GM23338 (cell line): ENCODE measurements around the gene KLK5.

Experiments
- CTCF ChIP-seq, 2 experiments: fragments of 200-600 bp in 1 of 2; sonication (generic) in 1 of 2; conservative IDR thresholded peaks; 2 replicates each; pipeline versions ENCODE4 v1.5.1 to v1.6.1; 2016 to 2017; ENCODE audit warnings: antibody characterized with exemption in 2 of 2, low read depth in 2 of 2, mild to moderate bottlenecking in 2 of 2, moderate library complexity in 1 of 2
- ETS1 ChIP-seq: IDR thresholded peaks from 2 replicates; pipeline ENCODE4 v1.6.1; 2016; ENCODE audit warnings: antibody characterized with exemption
- POLR2AphosphoS5 ChIP-seq: IDR thresholded peaks from 2 replicates; pipeline ENCODE4 v1.6.1; 2016; ENCODE audit warnings: antibody characterized with exemption, low read depth
- REST ChIP-seq: IDR thresholded peaks from one replicate; pipeline ENCODE4 v1.6.1; 2018; ENCODE audit warnings: antibody characterized with exemption; ENCODE audit not compliant: unreplicated experiment
- ZNF331 ChIP-seq: fragments of 250-450 bp; sonication (Bioruptor Pico); IDR thresholded peaks from 2 replicates; pipeline ENCODE4 v1.5.0; 2020; ENCODE audit warnings: low read depth, mild to moderate bottlenecking, moderate library complexity

- TF ChIP-seq CTCF (conservative IDR thresholded peaks at IDR 0.05; ENCODE audit: low read depth in 2 of 2) (no peak), POLR2AphosphoS5 (no peak), ETS1 (no peak), ZNF331 (CRISPR knock-in tag) (no peak), REST (no peak)
Measured at GRCh38 chr19:50925734-50926133, 27.1 kb downstream of the KLK5 start.
